HG03460 (cell line): ENCODE results near the gene KLHL25.

Source experiments
- ATAC-seq: cut with Tn5 transposase; IDR thresholded peaks from one replicate; pipeline ENCODE4 v1.9.1; 2021; ENCODE audit not compliant: unreplicated experiment

KLHL25 gene

DNA sequence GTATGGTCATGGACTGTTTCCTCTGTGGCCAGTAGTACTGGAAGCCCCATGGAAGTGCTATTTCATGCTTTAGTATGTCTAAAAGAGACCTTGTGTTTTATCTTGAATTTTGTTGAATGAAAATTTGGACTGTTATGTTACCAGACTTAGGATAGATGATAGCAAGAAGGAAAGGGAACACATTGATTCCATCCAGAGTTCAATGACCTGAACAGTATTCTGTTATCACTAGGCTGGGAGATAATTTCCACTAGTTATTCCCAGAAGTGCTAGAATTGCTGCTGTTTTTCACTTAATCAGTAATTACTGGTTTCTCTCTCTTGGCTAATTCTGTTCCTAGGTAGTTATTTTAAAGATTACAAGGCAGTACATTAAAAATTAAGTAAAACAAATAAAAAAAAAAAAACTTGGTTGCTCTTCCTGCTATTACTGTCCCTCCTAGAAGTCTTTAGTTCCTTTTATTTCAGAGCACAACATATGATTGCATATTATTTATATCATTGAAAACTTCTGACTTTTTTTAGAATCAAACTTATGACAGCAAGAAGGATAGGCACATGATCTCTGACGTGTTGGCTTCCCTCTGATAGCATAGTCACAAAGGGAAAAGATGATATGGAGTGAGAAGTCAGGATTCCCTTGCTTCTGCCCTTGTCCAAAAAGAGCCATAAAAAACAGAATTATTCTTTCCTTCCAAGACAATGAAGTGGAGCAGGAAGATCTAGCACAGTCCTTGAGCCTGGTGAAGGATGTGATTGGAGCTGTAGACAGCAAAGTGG is 72.2 kb downstream of the KLHL25 start:
- no peak for ATAC-seq

GRCh38 chr15:85718981-85719380 is 75.7 kb downstream of the KLHL25 start:
- ATAC-seq: no peak

GRCh38 chr15:85718271-85718971 is 76.3 kb downstream of the KLHL25 start:
- ATAC-seq: no peak

DNA sequence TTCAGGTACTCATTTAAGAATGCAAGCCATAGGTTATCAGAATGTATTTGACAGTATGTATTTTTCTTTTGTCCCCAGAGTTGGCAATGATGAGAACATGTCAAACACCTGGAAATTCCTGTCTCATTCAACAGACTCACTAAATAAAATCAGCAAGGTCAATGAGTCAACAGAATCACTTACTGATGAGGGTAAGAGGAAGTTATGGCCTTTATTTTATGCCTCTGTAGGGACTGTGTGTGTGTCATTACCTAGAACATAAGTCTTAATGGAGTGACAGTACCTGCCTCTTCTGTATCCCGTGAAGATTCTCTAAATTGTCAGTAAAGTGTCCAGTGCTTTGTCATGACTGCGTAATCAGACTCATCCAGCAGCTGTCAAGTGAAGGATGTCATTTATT is 77.5 kb downstream of the KLHL25 start:
- no peak for ATAC-seq

GRCh38 chr15:85716261-85716660 is 78.5 kb downstream of the KLHL25 start:
- no peak for ATAC-seq

DNA sequence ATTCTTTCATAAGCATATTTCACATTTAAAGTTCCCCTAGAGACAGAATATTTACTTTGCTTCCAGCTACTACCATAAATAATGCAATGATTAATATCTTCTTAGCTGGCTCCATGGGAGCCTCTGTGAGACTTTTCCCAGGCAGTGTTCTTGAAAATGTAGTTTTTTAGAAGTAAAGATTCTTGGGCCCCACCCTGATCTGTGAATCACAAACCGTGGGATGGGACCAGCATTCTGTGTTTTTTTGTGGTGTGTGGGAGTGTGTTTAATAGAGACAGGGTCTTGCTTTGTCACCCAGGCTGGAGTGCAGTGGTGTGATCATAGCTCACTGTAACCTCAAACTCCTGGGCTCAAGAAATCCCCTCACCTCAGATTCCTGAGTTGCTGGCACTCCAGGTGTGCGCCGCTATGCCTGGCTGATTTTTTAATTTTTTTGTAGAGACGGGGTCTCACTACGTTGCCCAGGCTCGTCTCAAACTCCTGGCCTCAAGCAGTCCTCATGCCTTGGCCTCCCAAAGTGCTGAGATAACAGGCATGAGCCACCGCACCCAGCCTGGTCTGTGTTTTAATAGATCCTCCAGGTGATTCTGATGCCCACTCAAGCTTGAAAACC is 83.0 kb downstream of the KLHL25 start:
- no peak for ATAC-seq

DNA sequence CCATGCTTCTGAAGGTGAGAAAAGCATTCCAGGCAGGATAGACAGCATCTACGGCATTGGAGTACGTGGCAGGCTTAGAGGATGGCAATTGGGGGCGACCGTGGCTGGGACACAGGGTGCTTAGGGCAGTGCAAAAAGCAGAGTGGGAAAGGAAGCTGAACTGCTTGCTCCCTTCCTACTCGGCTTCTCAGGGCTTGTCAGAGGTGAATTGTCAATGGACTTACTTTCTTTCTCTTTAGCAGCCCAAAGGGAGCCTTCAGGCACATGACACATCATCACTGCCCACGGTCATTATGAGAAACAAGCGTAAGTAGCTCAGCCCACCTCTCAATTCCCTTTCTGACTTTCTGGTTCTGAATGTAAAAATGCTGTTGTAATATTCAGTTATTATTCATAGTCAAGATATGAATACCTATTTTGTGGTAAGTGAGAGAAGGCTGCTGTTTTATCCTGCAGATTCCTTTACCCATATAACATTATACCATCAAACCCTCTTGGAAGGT is 84.3 kb downstream of the KLHL25 start:
- peak; percentile 40 for ATAC-seq
